ENCODE data around the gene XAB2. TPM values are rescaled to one million over a fixed set of nuclear protein-coding genes. Genes with fewer than 3 reads are reported as not detected.
A peak's percentile ranks its signal among the peaks of the same experiment; 100 is the strongest.

Gene XAB2
- total RNA-seq, 1 donor from 2014 or later: 47.0 TPM

- no peaks in the 10 kb centered on the region for H3K9me3 Mint-ChIP-seq
- H3K27ac Mint-ChIP-seq (ENCODE audit: unreplicated experiment): peak overlapping the region; percentile 58
- H3K27me3 Mint-ChIP-seq (ENCODE audit: low read depth): no peaks in the 10 kb centered on the region
- H3K4me3 Mint-ChIP-seq: no peak overlapping the region
- H3K4me1 Mint-ChIP-seq: no peaks in the 10 kb centered on the region
- TF ChIP-seq CTCF (conservative IDR thresholded peaks at IDR 0.05): no peak
- peaks cover 16% of the 10 kb centered on the region for H3K36me3 Mint-ChIP-seq (ENCODE audit: low read depth)
- no peak for DNase-seq (ENCODE audit: low read depth, low spot score)
These were observed 11.0 kb downstream of the XAB2 start for GRCh38 chr19:7618348-7618747.

- Mint-ChIP-seq H3K36me3 (ENCODE audit: low read depth) (peaks cover 13% of the 10 kb centered on the region), H3K27ac (ENCODE audit: unreplicated experiment) (no peak overlapping the region), H3K9me3 (no peaks in the 10 kb centered on the region), H3K4me3 (no peak overlapping the region), H3K27me3 (ENCODE audit: low read depth) (no peaks in the 10 kb centered on the region), H3K4me1 (no peaks in the 10 kb centered on the region)
- DNase-seq (ENCODE audit: low read depth, low spot score): no peak
- TF ChIP-seq CTCF (conservative IDR thresholded peaks at IDR 0.05): no peak
These were observed 11.6 kb downstream of the XAB2 start for GRCh38 chr19:7617735-7618134.

DNA sequence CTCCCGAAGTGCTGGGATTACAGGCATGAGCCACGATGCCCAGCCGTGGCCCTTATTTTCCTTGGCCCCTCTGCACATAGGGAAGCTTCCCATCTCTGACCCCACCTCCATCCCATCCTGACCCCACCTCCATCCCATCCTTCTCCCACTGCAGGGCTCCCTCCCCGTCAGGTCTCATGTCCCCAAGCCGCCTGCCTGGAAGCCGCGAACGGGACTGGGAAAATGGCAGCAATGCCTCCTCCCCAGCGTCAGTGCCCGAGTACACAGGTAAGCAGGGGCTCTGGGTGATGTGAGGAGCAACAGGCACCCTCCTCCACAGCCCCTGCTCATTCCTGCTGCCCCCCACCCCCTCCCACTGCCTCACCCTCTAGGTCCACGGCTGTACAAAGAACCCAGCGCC, 12.2 kb downstream of the XAB2 start:
- DNase-seq (ENCODE audit: low read depth, low spot score): no peak
- H3K9me3 Mint-ChIP-seq: no peaks in the 10 kb centered on the region
- H3K4me3 Mint-ChIP-seq: no peak overlapping the region
- H3K4me1 Mint-ChIP-seq: no peaks in the 10 kb centered on the region
- no peak for TF ChIP-seq CTCF (conservative IDR thresholded peaks at IDR 0.05)
- peaks cover 12% of the 10 kb centered on the region for H3K36me3 Mint-ChIP-seq (ENCODE audit: low read depth)
- H3K27me3 Mint-ChIP-seq (ENCODE audit: low read depth): no peaks in the 10 kb centered on the region
- H3K27ac Mint-ChIP-seq (ENCODE audit: unreplicated experiment): no peak overlapping the region

DNA sequence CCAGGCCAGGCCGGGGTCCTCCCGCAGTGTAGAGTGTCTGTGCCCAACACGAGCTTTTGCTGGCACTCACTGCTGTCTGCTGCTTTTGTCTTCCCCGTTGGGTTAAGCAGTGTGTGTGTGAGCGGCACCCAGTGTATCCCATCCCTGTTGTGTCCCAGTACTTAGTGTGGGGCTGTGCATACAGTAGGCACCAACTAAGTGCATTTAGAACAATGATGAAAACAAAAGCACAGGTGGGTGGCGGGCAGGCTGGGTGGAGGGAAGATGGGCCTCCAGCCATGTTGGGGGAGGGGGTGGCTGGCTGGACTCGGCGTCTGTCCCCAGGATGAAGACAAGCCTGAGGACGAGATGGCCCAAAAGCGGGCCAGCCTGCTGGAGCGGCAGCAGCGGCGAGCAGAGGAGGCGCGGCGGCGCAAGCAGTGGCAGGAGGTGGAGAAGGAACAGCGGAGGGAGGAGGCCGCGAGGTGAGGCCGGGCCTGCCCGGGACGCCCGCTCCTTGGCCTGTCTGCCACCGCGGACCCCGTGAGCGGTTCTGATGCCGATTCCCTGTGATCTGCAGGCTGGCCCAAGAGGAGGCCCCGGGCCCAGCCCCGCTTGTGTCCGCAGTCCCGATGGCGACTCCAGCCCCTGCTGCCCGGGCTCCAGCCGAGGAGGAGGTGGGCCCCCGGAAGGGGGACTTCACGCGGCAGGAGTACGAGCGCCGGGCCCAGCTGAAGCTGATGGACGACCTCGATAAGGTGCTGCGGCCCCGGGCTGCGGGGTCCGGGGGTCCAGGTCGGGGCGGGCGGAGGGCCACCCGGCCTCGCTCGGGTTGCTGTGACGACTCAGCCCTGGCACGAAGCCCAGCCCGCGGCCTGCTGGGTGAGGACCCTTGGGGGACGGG, 14.2 kb downstream of the XAB2 start:
- no peaks in the 10 kb centered on the region for H3K4me1 Mint-ChIP-seq
- H3K36me3 Mint-ChIP-seq (ENCODE audit: low read depth): peaks cover 6% of the 10 kb centered on the region
- no peak overlapping the region for H3K27ac Mint-ChIP-seq (ENCODE audit: unreplicated experiment)
- H3K9me3 Mint-ChIP-seq: no peaks in the 10 kb centered on the region
- no peaks in the 10 kb centered on the region for H3K27me3 Mint-ChIP-seq (ENCODE audit: low read depth)
- no peak overlapping the region for H3K4me3 Mint-ChIP-seq
- no peak for TF ChIP-seq CTCF (conservative IDR thresholded peaks at IDR 0.05)
- DNase-seq (ENCODE audit: low read depth, low spot score): no peak

DNA sequence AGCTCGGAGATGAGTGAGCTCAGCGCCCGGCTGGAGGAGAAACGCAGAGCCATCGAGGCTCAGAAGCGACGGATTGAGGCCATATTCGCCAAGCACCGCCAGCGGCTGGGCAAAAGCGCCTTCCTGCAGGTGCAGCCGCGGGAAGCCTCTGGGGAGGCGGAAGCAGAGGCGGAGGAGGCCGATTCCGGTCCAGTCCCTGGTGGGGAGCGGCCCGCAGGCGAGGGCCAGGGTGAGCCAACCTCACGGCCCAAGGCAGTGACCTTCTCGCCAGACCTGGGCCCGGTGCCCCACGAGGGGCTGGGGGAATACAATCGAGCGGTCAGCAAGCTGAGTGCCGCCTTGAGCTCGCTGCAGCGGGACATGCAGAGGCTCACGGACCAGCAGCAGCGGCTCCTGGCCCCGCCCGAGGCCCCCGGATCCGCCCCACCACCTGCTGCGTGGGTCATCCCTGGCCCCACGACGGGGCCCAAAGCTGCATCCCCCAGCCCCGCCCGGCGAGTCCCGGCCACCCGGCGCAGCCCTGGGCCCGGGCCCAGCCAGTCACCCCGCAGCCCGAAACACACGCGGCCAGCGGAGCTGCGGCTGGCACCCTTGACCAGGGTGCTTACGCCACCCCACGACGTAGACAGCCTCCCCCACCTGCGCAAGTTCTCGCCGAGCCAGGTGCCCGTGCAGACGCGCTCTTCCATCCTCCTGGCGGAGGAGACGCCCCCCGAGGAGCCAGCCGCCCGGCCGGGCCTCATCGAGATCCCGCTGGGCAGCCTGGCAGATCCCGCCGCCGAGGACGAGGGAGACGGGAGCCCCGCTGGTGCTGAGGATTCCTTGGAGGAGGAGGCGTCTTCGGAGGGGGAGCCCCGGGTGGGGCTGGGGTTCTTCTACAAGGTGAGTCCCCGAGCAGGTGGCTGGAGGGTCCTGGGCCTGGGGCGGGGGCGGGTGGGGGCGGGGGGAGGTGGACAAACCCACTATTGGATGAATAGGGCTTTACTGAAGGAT, 16.8 kb downstream of the XAB2 start:
- H3K4me1 Mint-ChIP-seq: no peaks in the 10 kb centered on the region

More for the DNA sequence above, 16.8 kb downstream of the XAB2 start:
- Mint-ChIP-seq H3K4me3 (no peak overlapping the region), H3K27me3 (ENCODE audit: low read depth) (no peaks in the 10 kb centered on the region), H3K9me3 (no peaks in the 10 kb centered on the region), H3K27ac (ENCODE audit: unreplicated experiment) (no peak overlapping the region), H3K36me3 (ENCODE audit: low read depth) (no peaks in the 10 kb centered on the region)
- no peak for DNase-seq (ENCODE audit: low read depth, low spot score)
- no peak for TF ChIP-seq CTCF (conservative IDR thresholded peaks at IDR 0.05)

All from neural crest cell (in vitro differentiated cells).